ENCODE measurements around the gene UBL5. TPM values are rescaled to one million over a fixed set of nuclear protein-coding genes. Genes with fewer than 3 reads are reported as not detected.

Gene UBL5
- polyA plus RNA-seq, 4 donors: 282 to 1,357 (median 757) TPM

- no peak for FAIRE-seq
- Histone ChIP-seq H3K27me3 (ENCODE audit: control insufficient read depth in 3 of 3, insufficient read depth in 3 of 3, low read length in 3 of 3) (no peaks in the 10 kb centered on the region), H3K36me3 (ENCODE audit: control insufficient read depth in 3 of 3, insufficient read depth in 2 of 3, low read depth in 1 of 3, low read length in 3 of 3) (peaks cover 5 to 50% (median 8%) of the 10 kb centered on the region in 3 donors), H3K4me1 (ENCODE audit: control insufficient read depth in 3 of 3, insufficient read depth in 2 of 3, low read depth in 1 of 3, low read length in 2 of 3) (no peaks in the 10 kb centered on the region), H3K27ac (ENCODE audit: low read depth in 1 of 3, low read length in 2 of 3) (no peak overlapping the region), H3K4me3 (ENCODE audit: low read depth in 1 of 3, low read length in 3 of 3) (no peak overlapping the region), H3K9me3 (ENCODE audit: control insufficient read depth in 2 of 2, insufficient read depth in 1 of 2, low read depth in 1 of 2, low read length in 1 of 2) (peaks cover 0 to 3% of the 10 kb centered on the region in 2 donors)
- WGBS, 3 donors: 73 to 85% (median 84%) methylated on average over 18 to 19 of the region's 19 CpGs
- DNase-seq: no peak
These were observed 22.7 kb downstream of the UBL5 start for GRCh38 chr19:9850235-9850959.

- Histone ChIP-seq H3K4me1 (ENCODE audit: control insufficient read depth in 3 of 3, insufficient read depth in 2 of 3, low read depth in 1 of 3, low read length in 2 of 3) (no peaks in the 10 kb centered on the region), H3K27me3 (ENCODE audit: control insufficient read depth in 3 of 3, insufficient read depth in 3 of 3, low read length in 3 of 3) (no peaks in the 10 kb centered on the region), H3K27ac (ENCODE audit: low read depth in 1 of 3, low read length in 2 of 3) (no peak overlapping the region), H3K9me3 (ENCODE audit: control insufficient read depth in 2 of 2, insufficient read depth in 1 of 2, low read depth in 1 of 2, low read length in 1 of 2) (peaks cover 0 to 3% of the 10 kb centered on the region in 2 donors), H3K4me3 (ENCODE audit: low read depth in 1 of 3, low read length in 3 of 3) (no peak overlapping the region), H3K36me3 (ENCODE audit: control insufficient read depth in 3 of 3, insufficient read depth in 2 of 3, low read depth in 1 of 3, low read length in 3 of 3) (peaks cover 0 to 17% (median 4%) of the 10 kb centered on the region in 3 donors)
- 95 to 97% (median 97%) methylated on average over 38 of the region's 38 CpGs for WGBS, 3 donors
- DNase-seq (no peak), FAIRE-seq (no peak)
These were observed 26.6 kb downstream of the UBL5 start for GRCh38 chr19:9854282-9854846.

GRCh38 chr19:9856609-9857008, 28.9 kb downstream of the UBL5 start:
- H3K4me3 ChIP-seq (ENCODE audit: low read depth in 1 of 3, low read length in 3 of 3): no peak overlapping the region
- H3K27me3 ChIP-seq (ENCODE audit: control insufficient read depth in 3 of 3, insufficient read depth in 3 of 3, low read length in 3 of 3): no peaks in the 10 kb centered on the region
- peaks cover 0 to 3% (median 0%) of the 10 kb centered on the region in 3 donors for H3K36me3 ChIP-seq (ENCODE audit: control insufficient read depth in 3 of 3, insufficient read depth in 2 of 3, low read depth in 1 of 3, low read length in 3 of 3)
- 94 to 96% (median 96%) methylated on average over 9 of the region's 9 CpGs for WGBS, 3 donors
- DNase-seq: no peak
- no peak for FAIRE-seq
- H3K4me1 ChIP-seq (ENCODE audit: control insufficient read depth in 3 of 3, insufficient read depth in 2 of 3, low read depth in 1 of 3, low read length in 2 of 3): no peaks in the 10 kb centered on the region
- H3K9me3 ChIP-seq (ENCODE audit: control insufficient read depth in 2 of 2, insufficient read depth in 1 of 2, low read depth in 1 of 2, low read length in 1 of 2): peaks cover 0 to 3% of the 10 kb centered on the region in 2 donors
- H3K27ac ChIP-seq (ENCODE audit: low read depth in 1 of 3, low read length in 2 of 3): no peak overlapping the region

- FAIRE-seq (no peak), DNase-seq (no peak)
- H3K36me3 ChIP-seq (ENCODE audit: control insufficient read depth in 3 of 3, insufficient read depth in 2 of 3, low read depth in 1 of 3, low read length in 3 of 3): no peaks in the 10 kb centered on the region
- WGBS, 3 donors: 90 to 94% (median 92%) methylated on average over 9 to 13 of the region's 13 CpGs
- H3K27ac ChIP-seq (ENCODE audit: low read depth in 1 of 3, low read length in 2 of 3): peak overlapping the region in 2 of 3 donors; percentile 35 to 75
- no peaks in the 10 kb centered on the region for H3K4me1 ChIP-seq (ENCODE audit: control insufficient read depth in 3 of 3, insufficient read depth in 2 of 3, low read depth in 1 of 3, low read length in 2 of 3)
- H3K4me3 ChIP-seq (ENCODE audit: low read depth in 1 of 3, low read length in 3 of 3): no peak overlapping the region
- H3K27me3 ChIP-seq (ENCODE audit: control insufficient read depth in 3 of 3, insufficient read depth in 3 of 3, low read length in 3 of 3): no peaks in the 10 kb centered on the region
- peaks cover 0 to 3% of the 10 kb centered on the region in 2 donors for H3K9me3 ChIP-seq (ENCODE audit: control insufficient read depth in 2 of 2, insufficient read depth in 1 of 2, low read depth in 1 of 2, low read length in 1 of 2)
These were observed 29.5 kb downstream of the UBL5 start for GRCh38 chr19:9857076-9857721.

DNA sequence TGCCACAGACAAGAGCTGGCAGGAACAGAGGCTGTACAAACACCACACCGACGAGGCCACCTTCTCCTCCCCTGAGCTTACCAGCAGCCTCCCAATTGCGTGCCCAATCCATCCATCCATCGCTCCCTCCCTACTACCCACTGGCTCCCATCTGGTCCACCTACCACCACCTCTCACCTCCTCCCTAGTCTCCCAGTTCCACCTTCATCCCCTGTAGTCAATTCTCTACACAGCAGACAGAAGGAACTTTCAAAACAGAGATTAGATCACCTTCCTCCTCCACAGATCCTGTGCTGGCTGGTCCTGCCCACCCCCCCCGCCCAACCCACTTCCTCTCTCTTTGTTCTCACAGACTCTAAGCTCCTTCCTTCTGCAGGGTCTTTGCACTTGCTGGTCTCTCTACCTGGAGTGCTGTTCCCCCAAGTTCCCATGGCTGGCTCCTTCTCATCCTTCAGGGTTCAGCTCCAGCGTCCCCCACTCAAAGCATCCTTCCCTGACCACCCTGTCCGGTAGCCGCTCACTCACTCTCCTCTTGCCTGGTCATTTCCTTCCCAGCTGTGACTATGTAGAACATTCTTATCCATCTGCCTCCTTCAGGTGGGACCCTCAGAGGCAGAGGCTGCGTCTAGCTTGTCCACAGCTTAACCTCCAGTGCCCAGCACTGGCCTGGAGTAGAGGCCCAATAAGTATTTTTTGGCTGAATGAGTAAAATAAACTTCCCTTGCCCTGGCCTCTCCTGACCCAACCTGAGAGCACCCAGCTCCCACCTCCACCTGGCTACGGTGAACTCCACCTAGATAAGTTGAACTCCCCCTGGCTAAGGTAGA, 30.4 kb downstream of the UBL5 start:
- Histone ChIP-seq H3K27me3 (ENCODE audit: control insufficient read depth in 3 of 3, insufficient read depth in 3 of 3, low read length in 3 of 3) (no peaks in the 10 kb centered on the region), H3K36me3 (ENCODE audit: control insufficient read depth in 3 of 3, insufficient read depth in 2 of 3, low read depth in 1 of 3, low read length in 3 of 3) (no peaks in the 10 kb centered on the region), H3K4me3 (ENCODE audit: low read depth in 1 of 3, low read length in 3 of 3) (no peak overlapping the region), H3K4me1 (ENCODE audit: control insufficient read depth in 3 of 3, insufficient read depth in 2 of 3, low read depth in 1 of 3, low read length in 2 of 3) (no peaks in the 10 kb centered on the region), H3K27ac (ENCODE audit: low read depth in 1 of 3, low read length in 2 of 3) (peak overlapping the region in 2 of 3 donors; percentile 35 to 75), H3K9me3 (ENCODE audit: control insufficient read depth in 2 of 2, insufficient read depth in 1 of 2, low read depth in 1 of 2, low read length in 1 of 2) (peaks cover 0 to 3% of the 10 kb centered on the region in 2 donors)
- 62 to 87% (median 76%) methylated on average over 9 to 10 of the region's 10 CpGs for WGBS, 3 donors
- DNase-seq (peak in 1 of 2 donors; percentile 39), FAIRE-seq (no peak)

DNA sequence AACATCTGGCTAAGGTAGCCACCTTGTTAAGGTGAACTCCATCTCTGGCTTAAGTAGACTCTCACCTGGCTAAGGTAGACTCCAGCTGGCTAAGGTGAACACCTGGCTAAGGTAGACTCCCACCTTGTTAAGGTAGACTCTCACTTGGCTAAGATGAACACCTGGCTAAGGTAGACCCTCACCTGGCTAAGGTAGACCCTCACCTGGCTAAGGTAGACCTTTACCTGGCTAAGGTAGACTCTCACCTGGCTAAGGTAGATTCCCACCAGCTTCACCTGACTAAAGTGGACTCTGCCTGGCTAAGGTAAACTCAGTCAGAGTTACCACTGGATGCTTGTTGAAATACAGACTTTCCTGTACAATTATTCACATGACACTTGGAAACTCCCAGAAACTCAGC, 31.0 kb downstream of the UBL5 start:
- no peaks in the 10 kb centered on the region for H3K4me1 ChIP-seq (ENCODE audit: control insufficient read depth in 3 of 3, insufficient read depth in 2 of 3, low read depth in 1 of 3, low read length in 2 of 3)
- H3K27ac ChIP-seq (ENCODE audit: low read depth in 1 of 3, low read length in 2 of 3): peak overlapping the region in 2 of 3 donors; percentile 7 to 62
- peaks cover 0 to 3% of the 10 kb centered on the region in 2 donors for H3K9me3 ChIP-seq (ENCODE audit: control insufficient read depth in 2 of 2, insufficient read depth in 1 of 2, low read depth in 1 of 2, low read length in 1 of 2)
- DNase-seq: no peak
- H3K4me3 ChIP-seq (ENCODE audit: low read depth in 1 of 3, low read length in 3 of 3): no peak overlapping the region
- FAIRE-seq: no peak
- no peaks in the 10 kb centered on the region for H3K36me3 ChIP-seq (ENCODE audit: control insufficient read depth in 3 of 3, insufficient read depth in 2 of 3, low read depth in 1 of 3, low read length in 3 of 3)
- H3K27me3 ChIP-seq (ENCODE audit: control insufficient read depth in 3 of 3, insufficient read depth in 3 of 3, low read length in 3 of 3): no peaks in the 10 kb centered on the region

GRCh38 chr19:9860407-9860806, 32.7 kb downstream of the UBL5 start:
- FAIRE-seq: no peak
- WGBS, 3 donors: 86 to 91% (median 89%) methylated on average over 8 of the region's 8 CpGs

DNA sequence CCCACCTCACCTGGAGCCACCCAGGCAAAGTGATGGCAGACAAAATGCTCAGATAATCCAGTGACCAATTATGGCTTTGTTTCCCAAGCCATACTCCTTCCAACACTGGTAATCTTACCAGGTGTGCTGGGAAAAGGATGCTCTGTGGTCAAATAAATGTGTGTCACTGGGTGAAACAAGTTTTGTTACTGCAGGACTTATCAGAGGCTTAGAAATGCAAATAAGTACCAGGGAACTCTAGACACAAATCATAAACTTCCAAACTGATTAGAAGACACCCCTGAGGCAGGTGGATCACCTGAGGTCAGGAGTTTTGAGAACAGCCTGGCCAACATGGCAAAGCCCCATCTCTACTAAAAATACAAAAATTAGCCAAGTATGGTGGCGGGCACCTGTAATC, 33.8 kb downstream of the UBL5 start:
- 90 to 100% (median 92%) methylated on average over 1 of the region's 1 CpG for WGBS, 3 donors
- H3K27ac ChIP-seq (ENCODE audit: low read depth in 1 of 3, low read length in 2 of 3): no peak overlapping the region
- no peak for DNase-seq

More at GRCh38 chr19:9860407-9860806, 32.7 kb downstream of the UBL5 start:
- H3K4me3 ChIP-seq (ENCODE audit: low read depth in 1 of 3, low read length in 3 of 3): no peak overlapping the region
- H3K9me3 ChIP-seq (ENCODE audit: control insufficient read depth in 2 of 2, insufficient read depth in 1 of 2, low read depth in 1 of 2, low read length in 1 of 2): no peaks in the 10 kb centered on the region
- no peak overlapping the region for H3K27ac ChIP-seq (ENCODE audit: low read depth in 1 of 3, low read length in 2 of 3)
- H3K36me3 ChIP-seq (ENCODE audit: control insufficient read depth in 3 of 3, insufficient read depth in 2 of 3, low read depth in 1 of 3, low read length in 3 of 3): no peaks in the 10 kb centered on the region
- no peaks in the 10 kb centered on the region for H3K4me1 ChIP-seq (ENCODE audit: control insufficient read depth in 3 of 3, insufficient read depth in 2 of 3, low read depth in 1 of 3, low read length in 2 of 3)
- no peak for DNase-seq
- no peaks in the 10 kb centered on the region for H3K27me3 ChIP-seq (ENCODE audit: control insufficient read depth in 3 of 3, insufficient read depth in 3 of 3, low read length in 3 of 3)

More for the DNA sequence above, 33.8 kb downstream of the UBL5 start:
- Histone ChIP-seq H3K4me1 (ENCODE audit: control insufficient read depth in 3 of 3, insufficient read depth in 2 of 3, low read depth in 1 of 3, low read length in 2 of 3) (no peaks in the 10 kb centered on the region), H3K4me3 (ENCODE audit: low read depth in 1 of 3, low read length in 3 of 3) (no peak overlapping the region), H3K36me3 (ENCODE audit: control insufficient read depth in 3 of 3, insufficient read depth in 2 of 3, low read depth in 1 of 3, low read length in 3 of 3) (no peaks in the 10 kb centered on the region), H3K27me3 (ENCODE audit: control insufficient read depth in 3 of 3, insufficient read depth in 3 of 3, low read length in 3 of 3) (no peaks in the 10 kb centered on the region), H3K9me3 (ENCODE audit: control insufficient read depth in 2 of 2, insufficient read depth in 1 of 2, low read depth in 1 of 2, low read length in 1 of 2) (no peaks in the 10 kb centered on the region)
- no peak for FAIRE-seq
